ENCODE results near the gene CACNB1. TPM values are rescaled to one million over a fixed set of nuclear protein-coding genes. Genes with fewer than 3 reads are reported as not detected.
A peak's percentile ranks its signal among the peaks of the same experiment; 100 is the strongest.

CACNB1 gene
- total and polyA plus RNA-seq, 2 of the 4 experiments (the other 2 are of a cell fraction) = 2.5 to 8.6 TPM

DNA sequence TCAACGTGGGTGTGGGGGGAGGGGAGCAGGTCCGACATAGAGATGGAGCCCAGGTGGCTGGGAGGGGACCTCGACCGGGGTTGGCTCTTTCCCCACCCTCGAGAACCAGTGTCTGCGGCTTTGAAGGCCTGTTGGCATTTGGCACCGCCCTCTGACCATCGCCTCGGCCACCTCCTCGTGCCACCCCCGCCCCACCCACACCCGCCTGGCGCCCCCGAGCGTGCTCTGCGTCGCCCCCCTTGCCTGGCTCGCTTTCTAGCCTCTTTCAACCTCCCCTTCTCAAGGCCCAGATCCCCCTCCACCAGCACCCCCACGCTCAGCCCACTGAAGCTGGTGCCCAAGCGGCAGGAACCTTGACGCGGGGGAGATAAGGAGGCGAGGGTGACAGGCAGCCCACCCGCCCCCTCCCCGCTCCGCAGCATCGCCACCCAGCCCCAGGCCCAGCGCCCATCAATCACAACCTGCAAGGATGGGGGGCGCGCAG lies 619 bp downstream of the CACNB1 start:
- BruUV-seq (replicated peaks) = no TSS peak
- Histone ChIP-seq H2BK5ac (ENCODE audit: low read depth, low read length, poor library complexity, severe bottlenecking) (peak overlapping the region; percentile 59), H3K4ac (ENCODE audit: low read depth, low read length) (peak overlapping the region; percentile 83), H3K9me1 (ENCODE audit: insufficient read depth, low read length) (peaks cover 26% of the 10 kb centered on the region), H4K91ac (ENCODE audit: insufficient read depth, low read depth, low read length) (peak overlapping the region; percentile 58; the same call in 1 of the 2 replicates), H4K20me1 (ENCODE audit: insufficient read depth, low read length) (peaks cover 35% of the 10 kb centered on the region), H2BK15ac (ENCODE audit: low read depth, low read length) (no peak overlapping the region; the same call in 2 of the 3 replicates), H2AFZ (replicated peaks; ENCODE audit: low read length, poor library complexity) (peak overlapping the region; percentile 85), H3K9me3 (ENCODE audit: control insufficient read depth, insufficient read depth, low read length) (no peaks in the 10 kb centered on the region), H2BK120ac (ENCODE audit: low read depth, low read length) (0 out of 2 replicates have a peak overlapping the region, but pooled peaks have one; percentile 14), H2AK5ac (ENCODE audit: low read depth, low read length) (peak overlapping the region; percentile 78; the same call in 1 of the 2 replicates), H3K79me1 (ENCODE audit: low read depth in 1 of 2, low read length in 2 of 2) (peaks cover 40 to 75% of the 10 kb centered on the region in 2 experiments), H2BK20ac (ENCODE audit: low read depth, low read length) (no peak overlapping the region), H3K9ac (ENCODE audit: low read depth, low read length) (peak overlapping the region; percentile 84), H3K14ac (replicated peaks; ENCODE audit: low read depth, low read length) (peak overlapping the region; percentile 61; the same call in 1 of the 2 replicates), H3K56ac (ENCODE audit: extremely low read depth, insufficient read depth, low read length) (0 out of 2 replicates have a peak overlapping the region, but pooled peaks have one; percentile 10), H3K4me3 (ENCODE audit: insufficient read depth, low read depth, low read length) (peak overlapping the region; percentile 88), H3K23ac (ENCODE audit: low read depth, low read length) (peak overlapping the region; percentile 64; the same call in 1 of the 2 replicates), H3K27ac (ENCODE audit: insufficient read depth, low read length) (peak overlapping the region; percentile 58), H3K4me1 (ENCODE audit: control insufficient read depth, insufficient read depth, low read length) (peaks cover 23% of the 10 kb centered on the region), H2AK9ac (replicated peaks; ENCODE audit: low read depth, low read length, poor library complexity) (peak overlapping the region; percentile 98), H3K4me2 (ENCODE audit: low read depth, low read length) (peak overlapping the region; percentile 91), H3K36me3 (ENCODE audit: control insufficient read depth, insufficient read depth, low read length) (peaks cover 28% of the 10 kb centered on the region), H4K5ac (ENCODE audit: low read depth, low read length) (no peak overlapping the region), H4K8ac (ENCODE audit: low read depth in 2 of 2, low read length in 2 of 2) (peak overlapping the region; percentile 2 to 38; a peak in 2 of 4 replicates), H3K27me3 (ENCODE audit: control insufficient read depth, insufficient read depth, low read length) (no peaks in the 10 kb centered on the region), H3K18ac (ENCODE audit: low read depth, low read length) (no peak overlapping the region)
- dilution Hi-C loops (cut with HindIII; ENCODE audit: low sequenced_read_pairs, unreplicated experiment) (no loop called here), intact Hi-C loops (cut with micrococcal nuclease) (no loop called here), in situ Hi-C loops (cut with MboI; ENCODE audit: low sequenced_read_pairs) (no loop called here)
- no peak for DNase-seq
- CTCF ChIA-PET = no interaction called here
- WGBS, 2 experiments (ENCODE audit: extremely low coverage in 2 of 2, insufficient read length in 1 of 2) = 3% methylated on average over 6 of the region's 30 CpGs; no CpG with 5 or more reads in 1 of the 2 experiments
- ATAC-seq (ENCODE audit: low read depth) = peak; percentile 1
- POLR2A ChIA-PET (ENCODE audit: unreplicated experiment) = no interaction called here
- TF ChIP-seq RCOR1 (IDR thresholded peaks at IDR 0.05; ENCODE audit: insufficient replicate concordance, low read length) (no peak), POLR2A (IDR thresholded peaks at IDR 0.05; ENCODE audit: low read depth, low read length) (no peak), BHLHE40 (IDR thresholded peaks at IDR 0.05; ENCODE audit: low read depth, low read length) (no peak), MAFK (IDR thresholded peaks at IDR 0.05; ENCODE audit: low read depth, low read length) (no peak), RAD21 (IDR thresholded peaks at IDR 0.05; ENCODE audit: low read length) (no peak), FOS (IDR thresholded peaks at IDR 0.05; ENCODE audit: low read depth, low read length) (no peak), RFX5 (IDR thresholded peaks at IDR 0.05; ENCODE audit: low read depth, low read length) (no peak), NFE2L2 (IDR thresholded peaks at IDR 0.05; ENCODE audit: low read depth, low read length) (no peak), SMC3 (IDR thresholded peaks at IDR 0.05; ENCODE audit: low read depth, low read length) (no peak), CEBPB (IDR thresholded peaks at IDR 0.05; ENCODE audit: low read depth, low read length) (no peak), MXI1 (IDR thresholded peaks at IDR 0.05; ENCODE audit: borderline replicate concordance, low read depth, low read length) (no peak), CHD1 (IDR thresholded peaks at IDR 0.05; ENCODE audit: low read depth, low read length) (no peak), MAZ (IDR thresholded peaks at IDR 0.05; ENCODE audit: borderline replicate concordance, low read depth, low read length) (no peak)
- TF ChIP-seq, protein P1, sequence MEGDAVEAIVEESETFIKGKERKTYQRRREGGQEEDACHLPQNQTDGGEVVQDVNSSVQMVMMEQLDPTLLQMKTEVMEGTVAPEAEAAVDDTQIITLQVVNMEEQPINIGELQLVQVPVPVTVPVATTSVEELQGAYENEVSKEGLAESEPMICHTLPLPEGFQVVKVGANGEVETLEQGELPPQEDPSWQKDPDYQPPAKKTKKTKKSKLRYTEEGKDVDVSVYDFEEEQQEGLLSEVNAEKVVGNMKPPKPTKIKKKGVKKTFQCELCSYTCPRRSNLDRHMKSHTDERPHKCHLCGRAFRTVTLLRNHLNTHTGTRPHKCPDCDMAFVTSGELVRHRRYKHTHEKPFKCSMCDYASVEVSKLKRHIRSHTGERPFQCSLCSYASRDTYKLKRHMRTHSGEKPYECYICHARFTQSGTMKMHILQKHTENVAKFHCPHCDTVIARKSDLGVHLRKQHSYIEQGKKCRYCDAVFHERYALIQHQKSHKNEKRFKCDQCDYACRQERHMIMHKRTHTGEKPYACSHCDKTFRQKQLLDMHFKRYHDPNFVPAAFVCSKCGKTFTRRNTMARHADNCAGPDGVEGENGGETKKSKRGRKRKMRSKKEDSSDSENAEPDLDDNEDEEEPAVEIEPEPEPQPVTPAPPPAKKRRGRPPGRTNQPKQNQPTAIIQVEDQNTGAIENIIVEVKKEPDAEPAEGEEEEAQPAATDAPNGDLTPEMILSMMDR (conservative IDR thresholded peaks at IDR 0.05; ENCODE audit: low read depth, low read length) = no peak
- TF ChIP-seq, protein P2, sequence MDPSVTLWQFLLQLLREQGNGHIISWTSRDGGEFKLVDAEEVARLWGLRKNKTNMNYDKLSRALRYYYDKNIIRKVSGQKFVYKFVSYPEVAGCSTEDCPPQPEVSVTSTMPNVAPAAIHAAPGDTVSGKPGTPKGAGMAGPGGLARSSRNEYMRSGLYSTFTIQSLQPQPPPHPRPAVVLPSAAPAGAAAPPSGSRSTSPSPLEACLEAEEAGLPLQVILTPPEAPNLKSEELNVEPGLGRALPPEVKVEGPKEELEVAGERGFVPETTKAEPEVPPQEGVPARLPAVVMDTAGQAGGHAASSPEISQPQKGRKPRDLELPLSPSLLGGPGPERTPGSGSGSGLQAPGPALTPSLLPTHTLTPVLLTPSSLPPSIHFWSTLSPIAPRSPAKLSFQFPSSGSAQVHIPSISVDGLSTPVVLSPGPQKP (IDR thresholded peaks at IDR 0.05; ENCODE audit: borderline replicate concordance, low read depth, low read length) = no peak
- TF ChIP-seq, protein P3, sequence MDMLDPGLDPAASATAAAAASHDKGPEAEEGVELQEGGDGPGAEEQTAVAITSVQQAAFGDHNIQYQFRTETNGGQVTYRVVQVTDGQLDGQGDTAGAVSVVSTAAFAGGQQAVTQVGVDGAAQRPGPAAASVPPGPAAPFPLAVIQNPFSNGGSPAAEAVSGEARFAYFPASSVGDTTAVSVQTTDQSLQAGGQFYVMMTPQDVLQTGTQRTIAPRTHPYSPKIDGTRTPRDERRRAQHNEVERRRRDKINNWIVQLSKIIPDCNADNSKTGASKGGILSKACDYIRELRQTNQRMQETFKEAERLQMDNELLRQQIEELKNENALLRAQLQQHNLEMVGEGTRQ (IDR thresholded peaks at IDR 0.05; ENCODE audit: low read depth, low read length) = no peak

All from IMR-90 (cell line).